Measurements from ENCODE around the gene TLR5.

The TLR5 gene

DNA sequence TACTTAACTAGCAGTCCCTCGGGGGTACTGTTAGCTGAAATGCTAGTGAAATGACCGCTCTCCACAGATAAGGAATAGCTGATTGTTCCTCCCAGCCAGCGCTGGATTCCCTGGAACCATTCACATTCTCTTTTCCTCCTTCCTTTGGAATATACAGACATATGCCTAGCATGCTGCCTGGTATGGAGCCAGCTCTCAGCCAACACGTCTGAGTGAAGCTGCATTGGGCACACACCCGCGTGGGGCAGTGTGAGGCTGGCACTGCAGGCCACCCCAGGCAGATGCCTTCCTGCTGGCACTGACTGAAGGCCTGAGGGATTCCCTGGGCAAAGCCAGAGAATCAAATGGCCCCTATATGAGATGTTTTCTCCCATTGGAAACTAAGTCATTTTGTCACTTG is 66.7 kb downstream of the TLR5 start:
- Histone ChIP-seq H3K4me1 (ENCODE audit: control insufficient read depth in 2 of 2, insufficient read depth in 2 of 2, low read length in 2 of 2) (peaks cover 0 to 3% of the 10 kb centered on the region in 2 donors), H3K36me3 (ENCODE audit: control insufficient read depth in 2 of 2, insufficient read depth in 2 of 2, low read length in 2 of 2) (no peaks in the 10 kb centered on the region), H3K27me3 (ENCODE audit: control insufficient read depth in 2 of 2, insufficient read depth in 2 of 2, low read length in 2 of 2) (peaks cover 0 to 3% of the 10 kb centered on the region in 2 donors), H3K9me3 (ENCODE audit: control insufficient read depth in 2 of 2, low read length in 2 of 2) (no peaks in the 10 kb centered on the region), H3K4me3 (ENCODE audit: low read length in 2 of 2) (no peak overlapping the region), H3K9ac (ENCODE audit: low read depth in 1 of 2, low read length in 2 of 2) (no peak overlapping the region), H3K27ac (ENCODE audit: low read depth in 2 of 2, low read length in 2 of 2) (no peak overlapping the region)

DNA sequence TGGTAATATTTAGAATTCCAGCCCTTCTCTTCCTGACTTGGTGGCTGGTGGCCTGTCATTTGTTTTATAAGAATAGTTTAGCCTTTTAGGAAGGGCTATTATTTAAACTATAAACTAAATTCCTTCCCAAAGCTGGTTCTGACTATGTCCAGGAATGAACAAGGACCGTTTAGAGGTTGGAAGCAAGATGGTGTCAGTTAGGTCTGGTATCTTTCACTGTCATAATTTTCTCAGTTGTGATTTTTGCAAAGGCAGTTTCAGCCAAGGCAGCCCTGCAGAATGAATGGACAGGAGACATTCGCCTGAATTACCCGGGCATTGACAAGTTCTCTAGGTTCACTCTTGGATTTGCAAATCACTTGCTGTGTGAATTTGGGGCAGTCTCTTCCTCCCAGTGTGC is 67.2 kb downstream of the TLR5 start:
- no peak overlapping the region for H3K4me3 ChIP-seq (ENCODE audit: low read length in 2 of 2)
- H3K27me3 ChIP-seq (ENCODE audit: control insufficient read depth in 2 of 2, insufficient read depth in 2 of 2, low read length in 2 of 2): peaks cover 0 to 3% of the 10 kb centered on the region in 2 donors
- no peak overlapping the region for H3K27ac ChIP-seq (ENCODE audit: low read depth in 2 of 2, low read length in 2 of 2)
- no peaks in the 10 kb centered on the region for H3K9me3 ChIP-seq (ENCODE audit: control insufficient read depth in 2 of 2, low read length in 2 of 2)
- H3K36me3 ChIP-seq (ENCODE audit: control insufficient read depth in 2 of 2, insufficient read depth in 2 of 2, low read length in 2 of 2): no peaks in the 10 kb centered on the region
- H3K9ac ChIP-seq (ENCODE audit: low read depth in 1 of 2, low read length in 2 of 2): no peak overlapping the region
- H3K4me1 ChIP-seq (ENCODE audit: control insufficient read depth in 2 of 2, insufficient read depth in 2 of 2, low read length in 2 of 2): no peaks in the 10 kb centered on the region

DNA sequence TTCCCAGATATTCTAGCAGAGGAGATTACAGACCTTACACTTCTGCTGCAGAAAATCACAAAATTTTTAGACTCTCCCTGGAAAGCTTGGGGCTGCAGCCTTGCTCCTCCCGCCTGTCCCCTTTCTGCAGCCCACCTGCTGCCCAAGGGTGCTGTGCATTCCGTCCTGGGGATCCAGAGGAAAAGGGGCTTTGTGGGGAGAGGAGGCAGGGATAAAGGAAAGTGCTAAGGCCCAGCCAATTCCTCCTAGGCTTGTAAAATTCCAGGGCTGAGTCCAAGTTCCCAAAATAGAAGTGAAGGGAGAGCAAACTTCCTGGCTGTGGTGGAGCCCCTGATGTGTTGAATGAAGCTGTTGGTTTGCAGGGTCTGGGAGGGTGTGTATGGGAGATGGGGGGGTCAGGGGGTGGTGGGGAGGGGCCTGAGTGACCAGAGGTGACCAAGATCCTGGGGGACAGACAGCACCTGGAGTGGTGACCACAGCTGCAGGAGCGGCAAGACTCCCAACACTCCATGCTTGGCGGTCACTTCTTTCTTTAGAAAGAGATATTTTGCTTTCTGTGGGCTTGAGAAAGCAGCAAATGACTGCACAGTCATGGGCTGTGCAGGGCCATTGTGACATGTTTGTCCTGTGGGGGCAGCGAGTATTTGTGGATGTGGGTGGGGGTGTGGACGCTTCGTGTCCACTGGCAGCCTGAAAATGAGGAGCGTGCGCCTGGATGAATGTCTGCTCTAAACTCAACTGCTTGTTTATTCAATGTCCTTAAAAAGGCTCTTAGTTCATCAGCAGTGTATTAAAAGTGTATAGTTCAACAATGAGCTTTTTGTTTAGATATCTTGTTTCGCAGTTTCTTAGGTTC is 68.4 kb downstream of the TLR5 start:
- no peak overlapping the region for H3K9ac ChIP-seq (ENCODE audit: low read depth in 1 of 2, low read length in 2 of 2)
- no peak overlapping the region for H3K4me3 ChIP-seq (ENCODE audit: low read length in 2 of 2)
- no peaks in the 10 kb centered on the region for H3K9me3 ChIP-seq (ENCODE audit: control insufficient read depth in 2 of 2, low read length in 2 of 2)
- no peaks in the 10 kb centered on the region for H3K36me3 ChIP-seq (ENCODE audit: control insufficient read depth in 2 of 2, insufficient read depth in 2 of 2, low read length in 2 of 2)
- no peaks in the 10 kb centered on the region for H3K4me1 ChIP-seq (ENCODE audit: control insufficient read depth in 2 of 2, insufficient read depth in 2 of 2, low read length in 2 of 2)
- H3K27ac ChIP-seq (ENCODE audit: low read depth in 2 of 2, low read length in 2 of 2): no peak overlapping the region
- peaks cover 0 to 3% of the 10 kb centered on the region in 2 donors for H3K27me3 ChIP-seq (ENCODE audit: control insufficient read depth in 2 of 2, insufficient read depth in 2 of 2, low read length in 2 of 2)

DNA sequence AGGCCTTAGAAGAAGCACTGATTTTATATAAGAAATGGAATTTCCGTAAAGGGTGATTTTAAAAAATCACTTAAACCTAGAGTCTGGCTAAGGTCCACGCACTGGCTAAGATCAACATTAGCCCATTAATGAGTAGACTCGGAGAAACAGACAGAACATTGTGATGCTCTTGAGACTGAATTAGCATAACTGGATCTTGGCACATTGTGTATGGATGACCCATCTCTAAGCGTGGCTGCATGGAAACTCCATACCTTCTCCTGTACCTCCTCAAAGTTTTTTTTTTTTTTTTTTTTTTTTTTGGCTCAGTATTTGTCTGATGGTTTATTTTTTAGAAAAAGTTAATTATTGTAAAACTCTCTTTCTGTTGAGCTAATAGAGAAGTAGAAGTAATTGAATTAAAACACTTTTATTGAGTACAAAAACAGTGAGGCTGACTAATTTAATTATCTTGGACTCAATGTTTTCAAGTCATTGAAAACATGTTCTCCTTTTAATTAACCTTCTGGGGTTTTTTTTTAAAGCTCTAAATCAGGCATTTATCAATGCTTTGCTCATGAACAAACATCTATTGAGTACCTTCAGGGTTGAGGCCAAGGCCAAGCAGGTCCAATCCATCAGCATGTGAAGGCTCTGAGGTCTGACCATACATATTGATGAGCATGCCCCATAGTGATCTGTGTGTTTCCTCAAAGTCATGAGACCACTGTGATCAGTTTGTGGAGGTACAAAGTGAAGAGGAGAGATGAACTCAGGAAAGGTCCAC is 74.0 kb downstream of the TLR5 start:
- no peaks in the 10 kb centered on the region for H3K36me3 ChIP-seq (ENCODE audit: control insufficient read depth in 2 of 2, insufficient read depth in 2 of 2, low read length in 2 of 2)
- H3K9me3 ChIP-seq (ENCODE audit: control insufficient read depth in 2 of 2, low read length in 2 of 2): no peaks in the 10 kb centered on the region
- H3K27ac ChIP-seq (ENCODE audit: low read depth in 2 of 2, low read length in 2 of 2): no peak overlapping the region
- no peaks in the 10 kb centered on the region for H3K4me1 ChIP-seq (ENCODE audit: control insufficient read depth in 2 of 2, insufficient read depth in 2 of 2, low read length in 2 of 2)
- H3K9ac ChIP-seq (ENCODE audit: low read depth in 1 of 2, low read length in 2 of 2): no peak overlapping the region
- no peaks in the 10 kb centered on the region for H3K27me3 ChIP-seq (ENCODE audit: control insufficient read depth in 2 of 2, insufficient read depth in 2 of 2, low read length in 2 of 2)
- no peak overlapping the region for H3K4me3 ChIP-seq (ENCODE audit: low read length in 2 of 2)

DNA sequence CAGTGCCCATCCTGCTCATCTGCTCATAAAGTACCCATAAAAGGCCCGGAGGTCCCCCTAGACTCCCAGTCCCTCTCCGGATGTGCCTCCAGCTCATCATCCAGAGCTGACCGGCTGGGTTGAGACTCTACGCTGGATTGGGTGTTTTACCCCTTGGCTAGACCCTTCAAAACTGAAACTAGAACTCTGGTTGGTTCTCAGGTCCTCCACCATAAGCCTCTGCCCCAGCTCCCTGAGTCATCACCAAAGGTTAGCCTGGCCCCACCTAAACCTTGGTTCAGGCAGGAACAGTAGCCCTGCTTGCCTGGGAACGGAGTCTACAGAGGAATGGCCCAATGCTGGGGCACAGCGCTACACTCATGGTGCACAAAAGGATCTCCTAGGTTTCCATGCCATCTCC is 75.1 kb downstream of the TLR5 start:
- Histone ChIP-seq H3K4me3 (ENCODE audit: low read length in 2 of 2) (no peak overlapping the region), H3K36me3 (ENCODE audit: control insufficient read depth in 2 of 2, insufficient read depth in 2 of 2, low read length in 2 of 2) (no peaks in the 10 kb centered on the region), H3K27ac (ENCODE audit: low read depth in 2 of 2, low read length in 2 of 2) (no peak overlapping the region), H3K4me1 (ENCODE audit: control insufficient read depth in 2 of 2, insufficient read depth in 2 of 2, low read length in 2 of 2) (no peaks in the 10 kb centered on the region), H3K27me3 (ENCODE audit: control insufficient read depth in 2 of 2, insufficient read depth in 2 of 2, low read length in 2 of 2) (no peaks in the 10 kb centered on the region), H3K9ac (ENCODE audit: low read depth in 1 of 2, low read length in 2 of 2) (no peak overlapping the region), H3K9me3 (ENCODE audit: control insufficient read depth in 2 of 2, low read length in 2 of 2) (no peaks in the 10 kb centered on the region)

DNA sequence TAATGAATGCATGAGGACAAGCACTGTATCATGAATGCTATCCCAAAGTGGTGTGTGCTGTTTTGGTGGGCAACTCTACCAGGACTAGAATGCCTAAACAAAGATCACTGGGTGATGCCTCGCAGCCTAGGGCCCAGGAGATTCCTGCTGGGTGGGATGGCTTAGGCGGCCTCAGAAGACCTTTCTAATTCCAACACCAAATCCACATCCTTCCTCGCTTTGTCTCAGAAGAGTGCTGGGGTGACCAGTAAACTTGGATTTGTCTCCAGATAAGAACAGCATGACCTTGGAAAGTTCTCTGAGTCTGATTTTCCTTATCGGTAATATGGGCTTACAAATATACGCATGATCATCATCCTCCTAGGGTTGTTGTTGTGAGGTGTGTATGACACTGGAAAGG is 76.6 kb downstream of the TLR5 start:
- Histone ChIP-seq H3K27ac (ENCODE audit: low read depth in 2 of 2, low read length in 2 of 2) (no peak overlapping the region), H3K27me3 (ENCODE audit: control insufficient read depth in 2 of 2, insufficient read depth in 2 of 2, low read length in 2 of 2) (no peaks in the 10 kb centered on the region), H3K4me1 (ENCODE audit: control insufficient read depth in 2 of 2, insufficient read depth in 2 of 2, low read length in 2 of 2) (no peaks in the 10 kb centered on the region), H3K9me3 (ENCODE audit: control insufficient read depth in 2 of 2, low read length in 2 of 2) (no peaks in the 10 kb centered on the region), H3K4me3 (ENCODE audit: low read length in 2 of 2) (no peak overlapping the region), H3K9ac (ENCODE audit: low read depth in 1 of 2, low read length in 2 of 2) (no peak overlapping the region), H3K36me3 (ENCODE audit: control insufficient read depth in 2 of 2, insufficient read depth in 2 of 2, low read length in 2 of 2) (no peaks in the 10 kb centered on the region)

DNA sequence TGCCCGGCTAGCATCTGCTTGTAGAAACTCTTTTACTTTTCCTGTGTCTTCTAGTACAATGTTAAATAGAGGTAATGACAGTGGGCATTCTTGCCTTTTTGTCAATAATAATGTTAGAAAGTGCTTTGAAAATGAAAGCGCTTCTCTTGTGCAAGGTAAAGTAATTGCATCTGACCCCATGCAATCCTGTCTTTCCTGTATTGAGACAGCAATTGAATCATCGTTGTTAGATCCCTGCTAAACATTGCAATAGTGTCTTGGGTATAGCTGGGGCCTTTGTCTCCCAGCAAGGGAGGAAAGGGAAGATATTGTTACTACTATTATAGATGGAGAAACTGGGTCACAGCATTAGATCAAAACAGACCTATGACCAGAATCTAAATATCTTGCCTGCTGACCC is 80.9 kb downstream of the TLR5 start:
- Histone ChIP-seq H3K36me3 (ENCODE audit: control insufficient read depth in 2 of 2, insufficient read depth in 2 of 2, low read length in 2 of 2) (no peaks in the 10 kb centered on the region), H3K9ac (ENCODE audit: low read depth in 1 of 2, low read length in 2 of 2) (no peak overlapping the region), H3K27me3 (ENCODE audit: control insufficient read depth in 2 of 2, insufficient read depth in 2 of 2, low read length in 2 of 2) (no peaks in the 10 kb centered on the region), H3K4me3 (ENCODE audit: low read length in 2 of 2) (no peak overlapping the region), H3K9me3 (ENCODE audit: control insufficient read depth in 2 of 2, low read length in 2 of 2) (no peaks in the 10 kb centered on the region), H3K4me1 (ENCODE audit: control insufficient read depth in 2 of 2, insufficient read depth in 2 of 2, low read length in 2 of 2) (no peaks in the 10 kb centered on the region), H3K27ac (ENCODE audit: low read depth in 2 of 2, low read length in 2 of 2) (no peak overlapping the region)

DNA sequence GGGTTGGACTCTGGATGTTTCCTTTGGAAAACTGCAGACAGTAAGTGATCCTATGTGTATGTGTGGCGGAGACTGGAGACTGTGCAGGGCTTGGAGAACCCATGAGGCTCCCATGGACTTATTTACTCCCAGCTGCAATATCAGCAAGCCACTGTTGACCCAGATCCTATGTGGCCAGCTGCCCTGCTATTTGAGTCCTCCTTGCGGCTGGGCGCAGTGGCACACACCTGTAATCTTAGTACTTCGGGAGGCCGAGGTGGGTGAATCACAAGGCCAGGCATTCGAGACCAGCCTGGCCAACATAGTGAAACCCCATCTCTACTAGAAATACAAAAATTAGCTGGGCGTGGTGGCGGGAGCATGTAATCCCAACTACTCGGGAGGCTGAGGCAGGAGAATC is 83.5 kb downstream of the TLR5 start:
- Histone ChIP-seq H3K4me1 (ENCODE audit: control insufficient read depth in 2 of 2, insufficient read depth in 2 of 2, low read length in 2 of 2) (no peaks in the 10 kb centered on the region), H3K27ac (ENCODE audit: low read depth in 2 of 2, low read length in 2 of 2) (no peak overlapping the region), H3K9ac (ENCODE audit: low read depth in 1 of 2, low read length in 2 of 2) (no peak overlapping the region), H3K36me3 (ENCODE audit: control insufficient read depth in 2 of 2, insufficient read depth in 2 of 2, low read length in 2 of 2) (no peaks in the 10 kb centered on the region), H3K4me3 (ENCODE audit: low read length in 2 of 2) (no peak overlapping the region), H3K9me3 (ENCODE audit: control insufficient read depth in 2 of 2, low read length in 2 of 2) (no peaks in the 10 kb centered on the region), H3K27me3 (ENCODE audit: control insufficient read depth in 2 of 2, insufficient read depth in 2 of 2, low read length in 2 of 2) (no peaks in the 10 kb centered on the region)
